Fibroblast of skin of scalp (primary cell): Measurements from ENCODE around the gene USP7. TPM values are rescaled to one million over a fixed set of nuclear protein-coding genes. Genes with fewer than 3 reads are reported as not detected.
"Not testable (repeated sequence)": the region's sequence is repeated elsewhere in the genome, so short reads cannot be mapped to it uniquely, and the experiment has no call there.

Experiments used
- DNase-seq: peaks from one replicate; pipeline ENCODE4 v3.0.0-alpha.2; 2013
- polyA plus RNA-seq, 2 experiments: library from polyadenylated mRNA; unstranded; fragments of 120-200 nt; gene quantifications; one replicate each; pipeline ENCODE4 v1.2.1, GENCODE V29; 2013; ENCODE audit not compliant: insufficient read length in 2 of 2

USP7 gene
- polyA plus RNA-seq (2013, experiment 1 of 2; ENCODE audit: insufficient read length) = 59.3 TPM
- polyA plus RNA-seq (2013, experiment 2 of 2; ENCODE audit: insufficient read length) = 70.3 TPM

DNA sequence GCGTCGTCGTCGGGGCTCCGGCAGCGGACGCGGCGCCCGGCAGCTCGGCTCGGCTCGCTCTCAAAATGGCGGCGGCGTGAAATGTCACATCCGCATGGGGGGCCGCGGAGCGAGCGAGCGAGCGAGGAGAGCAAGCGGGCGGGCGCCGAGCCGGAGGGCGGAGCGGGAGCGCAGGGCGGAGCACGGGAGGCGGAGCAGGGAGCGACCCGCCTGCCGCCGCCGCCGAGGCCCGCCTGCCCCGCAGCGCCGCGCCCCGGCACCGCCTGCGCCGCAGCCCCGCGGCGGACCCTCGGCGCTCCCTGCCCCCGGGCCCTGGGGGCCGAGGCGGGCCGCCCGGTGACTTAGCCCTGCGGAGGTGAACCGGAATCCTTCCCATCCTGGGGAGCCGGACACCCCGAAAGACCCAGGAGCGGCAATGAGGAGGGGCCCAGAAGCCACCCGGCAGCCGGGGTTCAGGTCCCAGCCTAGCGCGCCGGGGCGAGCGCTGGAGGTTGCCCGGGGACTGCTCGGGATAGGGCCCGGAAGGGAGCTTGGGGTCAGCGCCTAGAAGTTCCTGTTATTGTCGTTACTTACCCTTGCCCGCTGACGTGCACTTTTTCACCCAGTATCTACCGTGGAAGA is at the start of gene USP7:
TSS of gene USP7 (minus strand) at position 86 of the 621 bp plus-strand sequence. CDS start 621 bp downstream, outside the sequence.
- DNase-seq = peak; percentile 93

DNA sequence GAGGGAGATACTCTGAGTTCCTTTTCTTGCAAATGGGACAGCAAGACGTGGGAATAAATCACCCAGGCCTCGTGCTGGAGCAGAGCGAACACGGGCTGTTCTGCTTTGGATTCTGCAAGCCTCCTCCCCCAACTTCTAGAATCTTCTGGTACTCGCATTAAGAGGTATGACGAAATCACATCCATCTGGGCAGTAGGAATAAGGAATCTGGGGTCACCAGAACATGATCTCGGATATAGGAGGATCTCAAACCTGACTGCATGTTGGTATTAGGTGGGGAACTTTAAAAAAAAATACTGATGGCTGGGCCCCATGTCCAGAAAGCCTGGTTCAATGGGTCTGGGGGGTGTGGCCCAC is 49.8 kb upstream of the USP7 start:
- no peak for DNase-seq

DNA sequence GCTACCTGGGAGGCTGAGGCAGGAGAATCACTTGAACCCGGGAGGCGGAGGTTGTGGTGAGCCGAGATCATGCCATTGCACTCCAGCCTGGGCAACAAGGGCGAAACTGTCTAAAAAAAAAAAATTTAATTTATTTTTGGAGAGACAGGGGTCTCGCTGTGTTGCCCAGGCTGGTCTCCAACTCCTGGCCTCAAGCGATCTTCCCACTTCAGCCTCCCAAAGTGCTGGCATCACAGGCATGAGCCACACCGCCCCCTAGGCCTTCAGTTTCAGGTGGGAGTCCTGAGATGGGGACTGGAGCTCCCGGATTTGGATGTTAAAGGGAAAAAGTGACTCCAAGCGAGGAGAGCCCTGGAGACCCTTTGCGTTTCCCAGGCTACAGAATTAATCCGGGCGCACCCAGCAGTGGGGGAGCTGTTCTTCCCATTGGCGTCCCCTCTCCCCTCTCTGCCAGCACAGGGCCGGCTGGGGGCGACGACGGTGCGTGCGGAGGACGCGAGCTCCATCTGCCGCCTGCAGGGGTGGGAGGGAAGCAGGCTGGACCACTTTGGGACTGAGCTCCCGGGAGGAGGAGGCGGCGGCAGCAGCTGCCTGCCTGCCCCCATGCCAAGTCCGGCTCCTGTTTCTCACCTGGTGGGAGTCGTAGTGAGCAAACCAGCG is 49.3 kb upstream of the USP7 start:
- peak; percentile 23 for DNase-seq

DNA sequence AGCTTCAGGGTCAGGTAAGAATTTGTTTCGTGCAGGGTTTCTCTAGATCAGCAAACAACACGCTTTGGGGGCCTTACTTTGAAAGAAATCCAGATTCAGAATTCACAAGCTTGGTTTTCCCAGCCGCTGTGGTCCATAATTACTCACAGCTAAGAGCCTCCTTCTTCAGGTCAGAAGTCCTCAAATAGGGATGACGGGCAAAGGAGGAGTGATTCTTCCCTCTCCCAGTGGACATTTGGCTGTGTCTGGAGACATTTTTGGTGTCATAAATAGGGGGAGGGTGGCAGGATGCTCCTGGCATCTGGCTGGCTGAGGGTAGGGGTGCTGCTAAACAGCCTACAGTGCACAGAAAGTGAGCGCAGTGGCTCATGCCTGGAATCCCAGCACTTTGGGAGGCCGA is 48.6 kb upstream of the USP7 start:
- DNase-seq = no peak

DNA sequence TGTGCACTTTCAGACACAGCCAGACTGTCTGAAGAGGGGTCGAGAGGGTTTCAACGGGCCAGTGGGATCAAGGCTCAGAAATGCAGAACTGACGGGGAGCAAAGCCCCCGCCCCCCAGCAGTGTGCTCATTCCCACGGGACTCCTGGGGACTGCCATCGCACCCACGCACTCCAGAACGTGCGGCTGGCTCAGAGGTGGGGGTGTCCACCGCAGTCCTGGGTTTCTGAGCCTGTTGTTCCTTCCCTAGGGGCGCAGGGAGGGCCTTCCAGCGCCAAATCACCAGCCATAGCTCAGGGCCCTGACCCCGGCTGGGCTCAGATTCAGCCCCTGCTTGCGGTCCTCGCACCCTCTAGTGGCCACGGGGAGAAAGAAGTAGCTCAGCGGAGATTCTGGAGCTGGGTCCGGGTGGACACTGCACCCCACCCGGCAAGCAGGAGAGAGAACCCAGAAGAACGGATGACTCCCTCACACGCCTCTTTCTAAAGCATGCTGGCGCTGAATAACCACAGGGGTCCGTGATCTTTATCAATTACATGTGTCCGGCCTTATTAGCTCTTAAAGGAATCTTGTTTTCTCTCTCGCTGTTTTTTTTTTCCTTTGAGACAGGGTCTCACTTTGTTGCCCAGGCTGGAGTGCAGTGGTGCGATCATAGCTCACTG is 45.0 kb upstream of the USP7 start:
- DNase-seq = peak; percentile 74

DNA sequence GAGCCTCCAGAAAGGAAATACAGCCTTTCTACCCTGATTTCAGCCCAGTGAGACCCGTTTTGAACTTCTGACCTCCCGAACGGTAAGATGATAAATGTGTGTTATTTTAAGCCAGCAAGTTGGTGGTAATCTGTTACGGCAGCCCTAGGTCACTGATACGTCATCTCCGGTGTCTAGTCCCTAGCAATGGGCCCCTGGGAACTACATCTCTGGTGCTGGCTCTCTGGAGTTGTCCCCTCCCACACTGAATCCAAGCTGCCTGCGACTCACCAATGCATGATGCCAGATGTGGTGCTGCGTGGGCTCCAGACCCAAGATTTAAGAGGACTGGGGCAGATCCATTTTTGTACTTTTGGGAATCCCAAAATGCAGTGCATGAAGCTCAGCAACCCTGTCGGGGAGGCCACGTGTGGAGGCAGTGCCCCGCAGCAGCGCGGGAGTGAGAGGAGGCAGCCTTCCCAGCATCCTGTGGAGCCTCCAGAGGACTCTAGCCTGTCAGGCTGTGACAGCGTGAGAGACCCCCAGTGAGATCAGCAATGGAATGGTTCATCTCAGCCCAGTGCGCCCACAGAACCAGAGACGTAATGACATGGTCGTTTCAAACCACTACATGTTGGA is 43.6 kb upstream of the USP7 start:
- DNase-seq = no peak

DNA sequence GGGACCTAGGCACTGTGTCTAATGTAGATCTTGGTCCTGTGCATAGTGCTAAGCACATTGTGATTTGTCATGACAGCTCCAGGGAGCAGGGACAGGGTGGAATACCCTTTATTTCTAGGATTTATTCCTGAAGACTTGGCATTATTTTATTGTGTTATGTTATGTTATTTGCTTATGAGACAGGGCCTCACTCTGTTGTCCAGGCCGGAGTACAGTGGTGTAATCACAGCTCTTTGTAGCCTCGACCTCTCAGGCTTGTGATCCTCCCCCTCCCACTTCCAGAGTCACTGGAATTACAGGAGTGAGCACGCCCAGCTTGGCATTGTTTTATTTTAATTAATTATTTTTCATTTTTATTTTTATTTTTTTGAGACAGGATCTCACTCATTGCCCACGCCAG is 40.5 kb upstream of the USP7 start:
- DNase-seq = no peak

DNA sequence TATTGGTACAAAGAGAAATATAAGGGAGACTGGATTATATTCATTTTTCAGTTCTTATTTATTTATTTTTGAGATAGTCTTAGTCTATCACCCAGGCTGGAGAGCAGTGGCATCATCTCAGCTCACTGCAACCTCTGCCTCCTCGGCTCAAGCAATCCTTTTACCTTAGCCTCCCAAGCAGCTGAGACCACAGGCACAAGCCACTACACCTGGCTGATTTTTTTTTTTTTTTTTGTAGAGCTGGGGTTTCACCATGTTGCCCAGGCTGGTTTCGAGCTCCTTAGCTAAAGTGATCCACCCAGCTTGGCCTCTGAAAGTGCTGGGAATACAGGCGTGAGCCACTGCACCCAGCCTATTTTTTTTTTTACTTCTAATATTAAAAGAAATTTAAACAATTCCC is 40.1 kb upstream of the USP7 start:
- no peak for DNase-seq

DNA sequence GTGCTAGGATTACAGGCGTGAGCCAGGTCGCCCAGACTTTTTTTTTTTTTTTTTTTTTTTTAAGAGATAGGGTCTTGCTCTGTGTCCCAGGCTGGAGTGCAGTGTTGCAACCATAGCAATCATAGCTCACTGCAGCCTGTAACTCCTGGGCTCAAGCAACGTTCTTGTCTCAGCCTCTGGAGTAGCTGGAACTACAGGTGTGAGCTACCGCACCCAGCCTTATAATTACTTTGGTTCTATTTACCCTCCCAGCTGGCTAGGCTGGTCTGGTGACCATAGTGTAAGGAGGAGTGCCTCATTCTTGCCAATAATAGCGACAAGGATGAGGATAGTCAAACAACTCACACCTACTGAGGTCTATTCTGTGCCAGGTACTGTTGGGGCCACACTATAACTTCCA is 39.6 kb upstream of the USP7 start:
- DNase-seq = no peak

DNA sequence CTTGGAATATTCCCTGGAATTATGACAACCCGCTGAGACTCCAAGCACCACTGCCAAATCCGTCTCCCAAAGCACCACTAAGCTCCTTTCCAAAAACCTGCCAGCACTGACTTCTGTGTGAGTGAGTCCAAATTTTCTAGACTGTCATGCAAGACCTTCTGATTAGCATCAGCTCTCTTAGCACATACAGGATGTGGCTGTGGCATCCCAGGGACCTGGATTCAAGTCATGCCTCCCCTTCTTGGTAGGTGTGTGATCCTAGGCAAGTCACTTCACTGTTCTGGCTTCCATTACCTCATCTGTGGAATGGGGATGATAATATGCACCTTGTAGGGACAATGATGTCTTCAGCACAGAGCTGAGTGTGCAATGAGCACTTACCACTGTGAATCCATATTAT is 38.3 kb upstream of the USP7 start:
- no peak for DNase-seq

DNA sequence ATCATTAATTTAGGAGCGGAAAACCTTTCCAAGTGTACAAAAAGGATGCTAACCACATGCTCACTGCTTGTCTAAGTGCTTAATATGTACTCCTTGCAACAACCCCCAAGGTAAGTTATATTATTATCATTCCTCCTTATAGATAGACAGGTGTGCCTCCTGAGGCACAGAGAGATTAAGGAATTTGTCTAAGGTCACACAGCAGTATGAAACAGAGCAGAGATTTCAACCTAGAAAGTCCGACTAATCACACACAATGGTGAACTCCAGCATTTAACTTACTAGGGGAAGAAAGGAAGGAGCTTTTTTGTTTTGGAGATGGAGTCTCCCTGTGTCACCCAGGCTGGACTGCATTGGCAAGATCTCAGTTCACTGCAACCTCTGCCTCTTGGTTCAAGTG is 37.0 kb upstream of the USP7 start:
- no peak for DNase-seq

DNA sequence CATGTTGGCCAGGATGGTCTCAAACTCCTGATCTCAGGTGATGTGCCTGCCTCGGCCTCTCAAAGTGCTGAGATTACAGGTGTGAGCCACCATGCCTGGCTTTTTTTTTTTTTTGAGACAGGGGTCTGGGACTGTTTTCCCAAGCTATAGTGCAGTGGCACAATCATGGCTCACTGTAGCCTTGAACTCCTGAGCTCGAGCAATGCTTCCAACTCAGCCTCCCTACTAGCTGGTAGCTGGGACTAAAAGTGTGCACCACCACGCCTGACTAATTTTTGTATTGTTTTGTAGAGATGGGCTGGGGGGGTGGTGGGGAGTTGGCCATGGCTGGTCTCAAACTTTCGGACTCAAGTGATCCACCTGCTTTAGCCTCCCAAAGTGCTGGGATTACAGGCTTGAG is 36.1 kb upstream of the USP7 start:
- no peak for DNase-seq

DNA sequence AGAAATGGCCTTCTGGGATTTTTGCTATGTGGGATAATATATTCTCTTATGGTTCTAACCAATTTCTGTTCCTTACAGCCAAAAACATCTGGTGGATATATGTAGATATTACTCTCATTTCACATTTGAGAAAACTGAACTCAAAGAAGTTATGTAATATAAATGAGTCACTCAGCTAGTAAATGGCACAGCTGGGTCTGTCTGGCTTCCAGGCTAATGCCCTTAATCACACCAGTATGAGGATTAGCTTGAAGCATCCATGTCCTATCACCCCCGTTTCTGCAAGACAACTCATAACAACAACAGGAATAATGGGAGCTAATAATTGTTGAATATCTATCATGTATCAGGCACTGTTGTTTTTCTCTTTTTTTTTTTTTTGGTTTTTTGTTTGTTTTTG is 34.4 kb upstream of the USP7 start:
- DNase-seq = peak; percentile 46

DNA sequence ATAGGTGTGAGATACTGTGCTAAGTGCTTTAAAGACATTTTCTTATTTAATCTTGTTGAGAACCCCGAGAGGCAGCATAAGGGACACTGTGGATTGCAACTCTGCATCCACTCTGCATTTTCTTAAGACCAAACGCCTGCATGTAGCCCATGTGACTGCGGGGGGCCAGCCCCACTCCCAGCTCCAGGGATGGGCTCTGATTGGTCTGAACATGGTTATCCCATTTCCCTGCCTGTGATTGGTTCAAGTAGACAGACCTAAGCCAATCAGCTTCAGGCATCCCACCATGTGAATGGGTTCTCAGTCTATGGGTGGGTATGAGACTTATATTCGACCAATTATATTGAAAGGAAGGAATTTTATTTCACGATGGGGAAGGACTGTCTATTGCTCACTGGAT is 33.2 kb upstream of the USP7 start:
- DNase-seq = no peak

DNA sequence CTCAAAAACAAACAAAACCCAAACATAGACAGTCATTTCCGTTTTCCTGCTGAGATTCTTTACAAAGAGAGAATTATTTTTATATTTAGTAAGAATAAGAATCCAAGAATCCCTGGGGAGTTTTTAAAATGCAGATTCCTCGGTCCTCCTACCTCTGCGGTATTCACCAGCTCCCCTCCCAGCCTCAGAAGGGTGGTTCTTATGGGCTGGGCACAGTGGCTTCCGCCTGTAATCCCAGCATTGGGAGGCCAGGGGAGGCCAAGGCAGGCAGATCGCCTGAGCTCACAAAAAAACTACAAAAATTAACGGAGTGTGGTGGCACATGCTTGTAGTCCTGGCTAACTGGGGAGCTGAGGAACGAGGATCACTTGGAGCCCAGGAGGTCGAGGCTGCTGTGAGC is 26.7 kb upstream of the USP7 start:
- no peak for DNase-seq

DNA sequence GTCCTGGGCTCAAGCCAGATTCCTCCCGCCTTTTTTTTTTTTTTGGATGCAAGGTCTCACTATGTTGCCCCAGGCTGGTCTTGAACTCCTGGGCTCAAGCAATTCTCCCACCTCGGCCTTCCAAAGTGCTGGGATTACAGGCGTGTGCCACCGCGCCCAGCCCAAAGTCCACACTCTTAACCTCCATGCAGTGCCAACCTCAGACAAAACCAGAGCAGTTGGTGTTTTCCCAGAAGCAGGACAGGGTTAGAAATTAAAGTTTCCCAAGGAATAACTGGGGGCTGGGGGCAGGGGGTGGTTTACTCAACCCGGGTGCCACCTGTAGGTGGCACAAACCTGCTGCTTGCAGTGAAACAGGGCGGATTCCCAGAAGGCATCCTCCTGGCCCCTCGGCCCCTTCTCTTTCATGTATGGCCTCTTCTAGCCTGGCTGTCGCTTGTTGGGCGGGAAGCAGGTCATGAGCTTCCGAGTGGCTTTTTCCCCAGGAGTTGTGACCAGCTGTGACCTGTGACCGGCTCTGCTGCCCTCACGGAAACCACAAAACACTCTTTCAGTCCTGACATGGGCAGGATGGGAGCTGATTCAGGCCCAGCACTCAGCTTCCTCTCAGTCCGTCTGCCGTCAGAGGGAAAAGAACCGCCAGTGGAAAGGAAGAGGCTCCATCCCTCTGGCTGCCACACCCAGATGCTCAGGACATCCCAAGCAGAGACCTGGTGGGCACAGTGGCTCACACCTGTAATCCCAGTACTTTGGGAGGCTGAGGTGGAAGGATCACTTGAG is 25.6 kb upstream of the USP7 start:
- DNase-seq = no peak

DNA sequence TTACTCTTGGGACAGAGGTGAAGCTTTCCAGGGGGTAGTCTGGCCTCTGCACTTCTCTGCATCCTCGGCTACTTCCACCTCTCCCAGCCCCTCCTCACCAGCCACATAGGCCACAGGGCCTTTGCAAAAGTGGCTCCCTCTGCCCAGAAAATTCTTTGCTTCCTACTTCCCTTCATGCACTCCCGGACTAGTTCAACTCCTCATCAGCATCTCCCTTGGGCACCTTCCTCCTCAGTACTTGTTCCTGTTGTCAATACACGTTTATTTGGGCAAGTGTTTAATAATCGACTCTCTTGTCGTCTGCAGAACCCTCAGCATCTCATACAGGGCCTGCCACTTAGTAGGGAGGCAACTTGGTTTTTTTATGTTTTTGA is 23.1 kb upstream of the USP7 start:
- DNase-seq = no peak

DNA sequence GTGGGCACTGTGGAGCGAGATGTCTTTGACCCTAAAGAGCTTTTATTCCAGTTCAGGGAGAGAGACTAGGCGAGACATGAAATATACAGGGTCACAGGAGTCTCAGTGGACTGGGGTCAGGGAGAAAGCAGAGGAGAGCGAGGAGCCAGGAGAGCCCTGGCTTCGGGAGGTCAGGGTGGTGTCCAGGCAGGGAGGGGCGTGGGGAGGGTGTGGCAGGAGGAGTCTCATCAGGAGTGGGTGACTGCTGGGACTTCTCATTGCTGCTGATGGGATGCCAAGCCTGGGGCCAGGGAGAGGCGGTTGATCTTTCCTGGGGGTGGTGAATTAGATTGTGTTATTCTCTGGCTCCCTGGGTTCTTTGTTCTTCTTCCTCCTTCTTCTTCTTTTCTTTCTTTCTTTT is 22.4 kb upstream of the USP7 start:
- DNase-seq = no peak

DNA sequence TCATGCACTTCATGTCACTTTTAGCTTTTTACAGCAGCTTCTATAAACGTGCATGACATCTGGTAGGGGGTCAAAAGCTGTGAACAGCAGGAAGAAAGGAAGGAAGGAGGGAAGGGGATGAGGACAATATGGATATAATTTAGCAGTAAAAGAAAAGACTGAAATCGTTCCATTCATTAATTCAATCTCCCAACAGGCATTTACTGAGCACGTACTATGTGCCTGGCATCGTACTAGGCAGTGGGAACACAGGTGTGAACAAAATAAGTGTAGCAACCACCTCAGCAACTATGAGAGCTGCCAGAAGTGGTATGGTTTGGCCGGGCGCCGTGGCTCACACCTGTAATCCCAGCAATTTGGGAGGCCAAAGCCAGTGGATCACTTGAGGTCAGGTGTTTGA is 19.1 kb upstream of the USP7 start:
- DNase-seq = no peak

DNA sequence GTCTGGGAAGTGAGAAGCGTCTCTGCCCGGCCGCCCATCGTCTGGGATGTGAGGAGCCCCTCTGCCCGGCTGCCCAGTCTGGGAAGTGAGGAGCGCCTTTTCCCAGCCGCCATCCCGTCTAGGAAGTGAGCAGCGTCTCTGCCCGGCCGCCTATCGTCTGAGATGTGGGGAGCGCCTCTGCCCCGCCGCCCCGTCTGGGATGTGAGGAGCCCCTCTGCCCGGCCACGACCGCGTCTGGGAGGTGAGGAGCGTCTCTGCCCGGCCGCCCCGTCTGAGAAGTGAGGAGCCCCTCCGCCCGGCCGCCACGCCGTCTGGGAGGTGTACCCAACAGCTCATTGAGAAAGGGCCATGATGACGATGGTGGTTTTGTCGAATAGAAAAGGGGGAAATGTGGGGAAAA is 18.2 kb upstream of the USP7 start:
- not testable (repeated sequence) for DNase-seq

DNA sequence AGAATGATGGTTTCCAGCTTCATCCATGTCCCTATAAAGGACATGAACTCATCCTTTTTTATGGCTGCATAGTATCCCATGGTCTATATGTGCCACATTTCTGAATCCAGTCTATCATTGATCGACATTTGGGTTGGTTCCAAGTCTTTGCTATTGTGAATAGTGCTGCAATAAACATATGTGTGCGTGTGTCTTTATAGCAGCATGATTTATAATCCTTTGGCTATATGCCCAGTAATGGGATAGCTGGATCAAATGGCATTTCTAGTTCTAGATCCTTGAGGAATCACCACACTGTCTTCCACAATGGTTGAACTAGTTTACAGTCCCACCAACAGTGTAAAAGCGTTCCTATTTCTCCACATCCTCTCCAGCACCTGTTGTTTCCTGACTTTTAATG is 12.5 kb upstream of the USP7 start:
- not testable (repeated sequence) for DNase-seq

DNA sequence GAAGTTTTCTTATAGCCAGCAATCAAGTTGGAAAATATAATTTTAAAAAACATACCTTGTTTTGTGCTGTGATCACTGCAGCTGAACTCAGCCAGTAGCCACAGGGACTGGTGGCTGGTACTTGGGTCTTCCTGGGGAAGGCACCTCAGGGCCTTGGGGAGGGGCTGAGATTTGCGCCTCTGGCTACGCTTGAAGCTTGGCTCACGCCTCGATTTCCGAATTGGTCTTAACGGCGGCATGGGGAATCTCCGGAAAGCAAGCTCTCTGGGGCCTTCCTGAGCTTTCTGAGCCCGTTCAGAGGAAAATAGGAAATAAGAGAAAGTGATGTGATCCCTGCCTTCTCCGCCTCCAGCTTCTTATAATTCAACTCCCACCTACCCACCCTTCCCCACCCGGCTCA is 11.3 kb upstream of the USP7 start:
- DNase-seq = no peak
